Smooth muscle cell (in vitro differentiated cells): ENCODE measurements around the gene MTERF4. TPM values are rescaled to one million over a fixed set of nuclear protein-coding genes. Genes with fewer than 3 reads are reported as not detected.
"Not testable (repeated sequence)": the region's sequence is repeated elsewhere in the genome, so short reads cannot be mapped to it uniquely, and the experiment has no call there.

Experiments used
- DNase-seq: peaks from one replicate; lab custom pipeline; 2025; ENCODE audit not compliant: unreplicated experiment; lab: John Stamatoyannopoulos, UW
- H2AFZ ChIP-seq: fragments of 200-600 bp; sonication (generic); 2 replicates; pipeline ENCODE4 v1.6.0; 2016; ENCODE audit warnings: antibody characterized with exemption, low read depth, mild to moderate bottlenecking
- H3F3A ChIP-seq: fragments of 200-600 bp; sonication (generic); 2 replicates; pipeline ENCODE4 v1.6.0; 2017; ENCODE audit warnings: antibody characterized with exemption, low read depth
- H3K27ac ChIP-seq: fragments of 200-600 bp; sonication (generic); 2 replicates; pipeline ENCODE4 v1.5.1; 2016; ENCODE audit warnings: low read depth, mild to moderate bottlenecking
- H3K27me3 ChIP-seq: fragments of 200-600 bp; sonication (generic); 2 replicates; pipeline ENCODE4 v1.6.1; 2016; ENCODE audit warnings: low read depth, mild to moderate bottlenecking
- H3K36me3 ChIP-seq: fragments of 200-600 bp; sonication (generic); 2 replicates; pipeline ENCODE4 v1.5.1; 2016; ENCODE audit warnings: low read depth
- H3K4me1 ChIP-seq: fragments of 200-600 bp; sonication (generic); 2 replicates; pipeline ENCODE4 v1.5.1; 2016; ENCODE audit warnings: low read depth
- H3K4me2 ChIP-seq: fragments of 200-600 bp; sonication (generic); 2 replicates; pipeline ENCODE4 v1.6.0; 2016; ENCODE audit warnings: mild to moderate bottlenecking
- H3K4me3 ChIP-seq: fragments of 200-600 bp; sonication (generic); 2 replicates; pipeline ENCODE4 v1.5.1; 2016; ENCODE audit warnings: mild to moderate bottlenecking
- H3K79me2 ChIP-seq: fragments of 200-600 bp; sonication (generic); 2 replicates; pipeline ENCODE4 v1.6.0; 2016; ENCODE audit warnings: low read depth, mild to moderate bottlenecking
- H3K9ac ChIP-seq: fragments of 200-600 bp; sonication (generic); 2 replicates; pipeline ENCODE4 v1.6.0; 2016; ENCODE audit warnings: low read depth
- H3K9me3 ChIP-seq: fragments of 200-600 bp; sonication (generic); replicated peaks from 2 replicates; pipeline ENCODE4 v1.5.1; 2016; ENCODE audit warnings: low read depth
- H4K20me1 ChIP-seq: fragments of 200-600 bp; sonication (generic); 2 replicates; pipeline ENCODE4 v1.6.0; 2016; ENCODE audit warnings: low read depth
- WGBS: methylation state at CpG from one replicate; pipeline ENCODE4 v1.1.7; 2016; ENCODE audit warnings: low lambda C conversion rate; 5-methylcytosine and 5-hydroxymethylcytosine counted together
- polyA plus RNA-seq: library from polyadenylated mRNA; unstranded; fragments of >200 nt; fragmentation: Nextera tagmentation; extraction: Ambion mirVana; gene quantifications from 2 replicates; pipeline ENCODE4 v1.2.1, GENCODE V29; 2016
- total RNA-seq: library from RNA; depleted of rRNA; stranded (reverse); fragments of >200 nt; gene quantifications from 2 replicates; pipeline ENCODE4 v1.2.3, GENCODE V29; 2014
- TF ChIP-seq, protein P1 (sequence below): fragments of 200-600 bp; sonication (generic); IDR thresholded peaks from 2 replicates; pipeline ENCODE4 v1.5.1; 2017; ENCODE audit warnings: borderline replicate concordance, mild to moderate bottlenecking, antibody characterized with exemption; ENCODE audit not compliant: insufficient read depth, poor library complexity, severe bottlenecking

MTERF4 gene
- total and polyA plus RNA-seq, 2 experiments from 2014 or later, result 13.7 to 27.3 TPM

DNA sequence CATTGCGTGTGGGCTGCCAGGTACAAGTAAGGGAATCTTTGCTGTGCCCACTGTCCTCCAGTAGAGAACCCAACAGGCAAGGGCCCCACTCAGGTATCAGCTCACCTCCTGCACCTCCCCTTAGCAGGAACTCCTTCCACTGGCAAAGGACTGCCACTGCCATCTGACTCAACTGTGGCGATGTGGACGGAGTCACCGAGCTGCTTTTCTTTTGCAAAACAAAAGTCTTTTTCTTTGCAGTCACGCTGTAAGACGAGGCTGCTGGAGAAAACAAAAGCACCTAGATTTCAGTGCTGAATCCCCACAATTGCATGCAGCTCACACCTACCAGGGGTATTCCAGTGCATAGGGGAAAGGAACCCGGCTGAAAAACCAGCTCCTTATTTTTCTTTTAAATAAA lies 7.9 kb downstream of the MTERF4 start:
- WGBS, result 90% methylated on average over 7 of the region's 7 CpGs
- H3K4me3 ChIP-seq, result no peak overlapping the region
- H3K36me3 ChIP-seq, result peaks cover 18% of the 10 kb centered on the region

DNA sequence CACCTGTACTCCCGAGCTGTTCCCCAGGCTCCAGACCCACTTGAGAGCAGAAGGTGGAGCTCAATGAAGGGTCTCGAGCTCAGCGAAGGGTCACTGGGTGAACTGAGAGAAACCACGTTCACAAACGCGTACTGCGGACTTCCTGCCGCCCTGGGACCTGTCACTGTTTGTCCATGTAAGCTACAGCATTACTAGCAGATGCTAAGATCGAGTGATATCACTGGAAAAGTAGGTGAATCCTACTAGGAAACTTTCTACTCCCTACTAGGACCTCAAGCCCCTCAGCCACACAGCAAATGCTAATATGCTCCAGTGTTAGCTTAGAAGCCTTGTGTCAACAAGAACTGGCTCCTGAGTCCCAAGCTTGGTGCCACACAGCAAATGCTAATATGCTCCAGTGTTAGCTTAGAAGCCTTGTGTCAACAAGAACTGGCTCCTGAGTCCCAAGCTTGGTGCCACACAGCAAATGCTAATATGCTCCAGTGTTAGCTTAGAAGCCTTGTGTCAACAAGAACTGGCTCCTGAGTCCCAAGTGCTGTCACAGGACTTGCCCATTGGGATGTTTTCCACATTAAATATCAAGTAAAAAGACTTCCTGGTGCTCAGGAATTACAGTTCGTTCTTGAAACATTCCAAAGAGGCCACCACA lies 8.8 kb downstream of the MTERF4 start:
- not testable (repeated sequence) for H3F3A ChIP-seq, H3K4me1 ChIP-seq, H3K9me3 ChIP-seq, H2AFZ ChIP-seq, H3K27ac ChIP-seq, H3K4me2 ChIP-seq, DNase-seq, H3K27me3 ChIP-seq, H3K4me3 ChIP-seq, H3K9ac ChIP-seq, H3K79me2 ChIP-seq
- peaks cover 18% of the 10 kb centered on the region for H3K36me3 ChIP-seq
- H4K20me1 ChIP-seq, result peaks cover 19% of the 10 kb centered on the region
- WGBS, result 98% methylated on average over 10 of the region's 10 CpGs

More for the DNA sequence above, 7.9 kb downstream of the MTERF4 start:
- TF ChIP-seq, protein P1, sequence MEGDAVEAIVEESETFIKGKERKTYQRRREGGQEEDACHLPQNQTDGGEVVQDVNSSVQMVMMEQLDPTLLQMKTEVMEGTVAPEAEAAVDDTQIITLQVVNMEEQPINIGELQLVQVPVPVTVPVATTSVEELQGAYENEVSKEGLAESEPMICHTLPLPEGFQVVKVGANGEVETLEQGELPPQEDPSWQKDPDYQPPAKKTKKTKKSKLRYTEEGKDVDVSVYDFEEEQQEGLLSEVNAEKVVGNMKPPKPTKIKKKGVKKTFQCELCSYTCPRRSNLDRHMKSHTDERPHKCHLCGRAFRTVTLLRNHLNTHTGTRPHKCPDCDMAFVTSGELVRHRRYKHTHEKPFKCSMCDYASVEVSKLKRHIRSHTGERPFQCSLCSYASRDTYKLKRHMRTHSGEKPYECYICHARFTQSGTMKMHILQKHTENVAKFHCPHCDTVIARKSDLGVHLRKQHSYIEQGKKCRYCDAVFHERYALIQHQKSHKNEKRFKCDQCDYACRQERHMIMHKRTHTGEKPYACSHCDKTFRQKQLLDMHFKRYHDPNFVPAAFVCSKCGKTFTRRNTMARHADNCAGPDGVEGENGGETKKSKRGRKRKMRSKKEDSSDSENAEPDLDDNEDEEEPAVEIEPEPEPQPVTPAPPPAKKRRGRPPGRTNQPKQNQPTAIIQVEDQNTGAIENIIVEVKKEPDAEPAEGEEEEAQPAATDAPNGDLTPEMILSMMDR, result no peak
- Histone ChIP-seq H2AFZ (no peak overlapping the region), H3K27me3 (no peaks in the 10 kb centered on the region), H3K79me2 (peaks cover 6% of the 10 kb centered on the region), H3K9me3 (no peaks in the 10 kb centered on the region), H3K4me1 (no peaks in the 10 kb centered on the region), H4K20me1 (peaks cover 19% of the 10 kb centered on the region), H3K27ac (no peak overlapping the region), H3F3A (no peaks in the 10 kb centered on the region), H3K4me2 (no peak overlapping the region), H3K9ac (no peak overlapping the region)
- DNase-seq, result no peak

- no peak for DNase-seq
- no peak overlapping the region for H3K4me3 ChIP-seq
- no peak overlapping the region for H3K9ac ChIP-seq
- peaks cover 6% of the 10 kb centered on the region for H3K79me2 ChIP-seq
- no peaks in the 10 kb centered on the region for H3K27me3 ChIP-seq
- H3K27ac ChIP-seq, result no peak overlapping the region
- peaks cover 18% of the 10 kb centered on the region for H3K36me3 ChIP-seq
- no peak overlapping the region for H2AFZ ChIP-seq
- no peaks in the 10 kb centered on the region for H3F3A ChIP-seq
- H4K20me1 ChIP-seq, result peaks cover 19% of the 10 kb centered on the region
- 95% methylated on average over 8 of the region's 8 CpGs for WGBS
- TF ChIP-seq, protein P1, result no peak
- H3K9me3 ChIP-seq, result no peaks in the 10 kb centered on the region
- H3K4me1 ChIP-seq, result no peaks in the 10 kb centered on the region
- H3K4me2 ChIP-seq, result no peak overlapping the region
These were observed 9.4 kb downstream of the MTERF4 start for GRCh38 chr2:241092677-241093076.

DNA sequence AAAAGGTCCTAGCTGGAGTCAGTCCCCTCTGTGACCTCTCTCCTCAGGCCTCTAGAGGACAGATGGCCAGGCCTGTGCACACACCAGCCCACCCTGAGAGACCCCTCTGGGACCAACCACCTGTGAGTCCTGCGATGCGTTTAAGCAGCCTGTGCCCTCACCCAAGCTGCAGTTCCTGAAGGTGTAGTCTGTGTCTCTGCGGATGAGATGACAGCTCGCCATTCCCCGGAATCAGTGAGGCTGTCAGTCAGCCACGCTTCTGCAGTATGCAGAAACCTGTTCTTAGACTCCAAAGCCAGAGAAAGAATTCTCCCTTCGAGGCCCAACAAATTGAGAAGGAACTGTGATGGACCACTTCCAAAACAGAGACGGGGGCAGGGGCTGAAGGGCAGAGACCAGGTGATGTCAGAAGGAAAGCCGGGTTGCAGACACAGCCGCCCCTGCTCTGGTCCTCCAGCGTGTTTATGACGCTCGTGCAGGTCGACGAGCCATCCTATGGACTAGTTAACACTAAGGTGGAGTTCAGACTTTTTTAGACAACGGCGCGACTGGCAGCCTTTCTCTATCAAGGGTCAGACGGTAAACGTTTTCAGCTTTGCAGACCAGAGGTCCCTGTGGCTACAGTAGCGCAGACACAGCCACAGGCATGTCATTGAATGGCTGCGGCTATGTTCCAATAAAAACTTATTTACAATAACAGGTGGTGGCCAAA lies 10.2 kb downstream of the MTERF4 start:
- H3K9ac ChIP-seq, result no peak overlapping the region
- H3K4me2 ChIP-seq, result no peak overlapping the region
- peaks cover 12% of the 10 kb centered on the region for H4K20me1 ChIP-seq
- no peaks in the 10 kb centered on the region for H3K4me1 ChIP-seq
- TF ChIP-seq, protein P1, result no peak
- no peak overlapping the region for H3K4me3 ChIP-seq
- H3K79me2 ChIP-seq, result peaks cover 6% of the 10 kb centered on the region
- WGBS, result 97% methylated on average over 22 of the region's 22 CpGs
- DNase-seq, result no peak
- no peak overlapping the region for H2AFZ ChIP-seq
- no peak overlapping the region for H3K27ac ChIP-seq
- no peaks in the 10 kb centered on the region for H3K27me3 ChIP-seq
- peaks cover 13% of the 10 kb centered on the region for H3K36me3 ChIP-seq
- no peaks in the 10 kb centered on the region for H3F3A ChIP-seq
- no peaks in the 10 kb centered on the region for H3K9me3 ChIP-seq
